KMS-11 (cell line): Measurements from ENCODE around the gene PAQR4.

Source experiments
- H2AFZ ChIP-seq: fragments of 200-600 bp; sonication (generic); 2 replicates; pipeline ENCODE4 v1.6.1; 2016; ENCODE audit warnings: antibody characterized with exemption, mixed run types, low read depth
- H3K27ac ChIP-seq: fragments of 200-600 bp; sonication (generic); 2 replicates; pipeline ENCODE4 v1.6.1; 2016; ENCODE audit warnings: mild to moderate bottlenecking, mixed run types
- H3K27me3 ChIP-seq: fragments of 200-600 bp; sonication (generic); 2 replicates; pipeline ENCODE4 v1.6.1; 2017; ENCODE audit warnings: mild to moderate bottlenecking, low read depth, mixed run types, moderate library complexity; ENCODE audit not compliant: insufficient read depth
- H3K36me3 ChIP-seq: fragments of 200-600 bp; sonication (generic); 2 replicates; pipeline ENCODE4 v1.6.1; 2017; ENCODE audit warnings: mild to moderate bottlenecking, mixed run types; ENCODE audit not compliant: insufficient read depth
- H3K4me1 ChIP-seq: fragments of 200-600 bp; sonication (generic); 2 replicates; pipeline ENCODE4 v1.6.1; 2016; ENCODE audit warnings: mild to moderate bottlenecking, low read depth, mixed run types; ENCODE audit not compliant: poor library complexity, severe bottlenecking
- H3K4me2 ChIP-seq: fragments of 200-600 bp; sonication (generic); 2 replicates; pipeline ENCODE4 v1.7.0; 2016; ENCODE audit warnings: mild to moderate bottlenecking, mixed run types
- H3K4me3 ChIP-seq: fragments of 200-600 bp; sonication (generic); IDR thresholded peaks from 2 replicates; pipeline ENCODE4 v1.6.1; 2017; ENCODE audit warnings: low read depth, low read length, mixed read lengths; ENCODE audit not compliant: insufficient read depth
- H3K79me2 ChIP-seq: fragments of 200-600 bp; sonication (generic); 2 replicates; pipeline ENCODE4 v1.6.1; 2016; ENCODE audit warnings: low read depth, mixed run types; ENCODE audit not compliant: insufficient read depth
- H3K9ac ChIP-seq: fragments of 200-600 bp; sonication (generic); 2 replicates; pipeline ENCODE4 v1.6.1; 2016; ENCODE audit warnings: mild to moderate bottlenecking, mixed run types
- H4K20me1 ChIP-seq: fragments of 200-600 bp; sonication (generic); 2 replicates; pipeline ENCODE4 v1.6.1; 2016; ENCODE audit warnings: mild to moderate bottlenecking, mixed run types; ENCODE audit not compliant: insufficient read depth
- CTCF ChIP-seq: fragments of 200-600 bp; sonication (generic); conservative IDR thresholded peaks from 2 replicates; pipeline ENCODE4 v1.6.1; 2017; ENCODE audit warnings: low read depth, mild to moderate bottlenecking, antibody characterized with exemption, low read length, moderate library complexity, mixed read lengths

The PAQR4 gene

GRCh38 chr16:2975161-2975795 is 6.1 kb downstream of the PAQR4 start:
- no peak for TF ChIP-seq CTCF
- no peak overlapping the region for H3K9ac ChIP-seq
- H3K4me1 ChIP-seq = peaks cover 17% of the 10 kb centered on the region
- H3K27ac ChIP-seq = no peak overlapping the region
- H2AFZ ChIP-seq = no peak overlapping the region
- peaks cover 45% of the 10 kb centered on the region; the same call in 1 of the 2 replicates for H3K79me2 ChIP-seq
- no peaks in the 10 kb centered on the region for H3K27me3 ChIP-seq
- no peaks in the 10 kb centered on the region for H4K20me1 ChIP-seq
- H3K4me3 ChIP-seq = no peak overlapping the region
- no peaks in the 10 kb centered on the region for H3K36me3 ChIP-seq
- H3K4me2 ChIP-seq = no peak overlapping the region

GRCh38 chr16:2976201-2976600 is 7.1 kb downstream of the PAQR4 start:
- no peak overlapping the region for H3K27ac ChIP-seq
- H3K4me2 ChIP-seq = no peak overlapping the region
- H2AFZ ChIP-seq = no peak overlapping the region
- TF ChIP-seq CTCF = no peak
- peaks cover 17% of the 10 kb centered on the region for H3K4me1 ChIP-seq
- peaks cover 35% of the 10 kb centered on the region; the same call in 1 of the 2 replicates for H3K79me2 ChIP-seq
- no peaks in the 10 kb centered on the region for H4K20me1 ChIP-seq
- H3K4me3 ChIP-seq = no peak overlapping the region
- no peak overlapping the region for H3K9ac ChIP-seq
- H3K36me3 ChIP-seq = no peaks in the 10 kb centered on the region
- H3K27me3 ChIP-seq = no peaks in the 10 kb centered on the region

- Histone ChIP-seq H2AFZ (no peak overlapping the region), H4K20me1 (no peaks in the 10 kb centered on the region), H3K4me3 (no peak overlapping the region), H3K9ac (no peak overlapping the region), H3K79me2 (peaks cover 32% of the 10 kb centered on the region; the same call in 1 of the 2 replicates), H3K27me3 (no peaks in the 10 kb centered on the region), H3K4me1 (peaks cover 17% of the 10 kb centered on the region), H3K27ac (no peak overlapping the region), H3K36me3 (no peaks in the 10 kb centered on the region), H3K4me2 (no peak overlapping the region)
- TF ChIP-seq CTCF = no peak
Observed at GRCh38 chr16:2976673-2977072, 7.5 kb downstream of the PAQR4 start.

GRCh38 chr16:2977440-2977839 is 8.3 kb downstream of the PAQR4 start:
- no peak overlapping the region for H3K4me3 ChIP-seq
- peaks cover 32% of the 10 kb centered on the region; the same call in 1 of the 2 replicates for H3K79me2 ChIP-seq
- peaks cover 17% of the 10 kb centered on the region for H3K4me1 ChIP-seq
- no peak for TF ChIP-seq CTCF
- H3K4me2 ChIP-seq = no peak overlapping the region
- no peaks in the 10 kb centered on the region for H3K36me3 ChIP-seq
- no peak overlapping the region for H3K27ac ChIP-seq
- H4K20me1 ChIP-seq = no peaks in the 10 kb centered on the region
- no peak overlapping the region for H3K9ac ChIP-seq
- H2AFZ ChIP-seq = no peak overlapping the region
- H3K27me3 ChIP-seq = no peaks in the 10 kb centered on the region
